PFSK-1 (cell line): ENCODE data around the gene NR6A1.

Experiments
- POLR2AphosphoS5 ChIP-seq: IDR thresholded peaks from 2 replicates; pipeline ENCODE4 v1.6.1; 2012; ENCODE audit warnings: low read depth, mild to moderate bottlenecking, control low read depth, low read length, moderate library complexity
- TAF1 ChIP-seq: IDR thresholded peaks from 2 replicates; pipeline ENCODE4 v1.6.1; 2012; ENCODE audit warnings: low read length, control low read depth, borderline replicate concordance; ENCODE audit not compliant: insufficient read depth

- TF ChIP-seq POLR2AphosphoS5 (no peak), TAF1 (no peak)
These were observed 4.8 kb downstream of the NR6A1 start for GRCh38 chr9:124766326-124766725.
